Measurements from ENCODE around the gene IL1R1.

IL1R1 gene

DNA sequence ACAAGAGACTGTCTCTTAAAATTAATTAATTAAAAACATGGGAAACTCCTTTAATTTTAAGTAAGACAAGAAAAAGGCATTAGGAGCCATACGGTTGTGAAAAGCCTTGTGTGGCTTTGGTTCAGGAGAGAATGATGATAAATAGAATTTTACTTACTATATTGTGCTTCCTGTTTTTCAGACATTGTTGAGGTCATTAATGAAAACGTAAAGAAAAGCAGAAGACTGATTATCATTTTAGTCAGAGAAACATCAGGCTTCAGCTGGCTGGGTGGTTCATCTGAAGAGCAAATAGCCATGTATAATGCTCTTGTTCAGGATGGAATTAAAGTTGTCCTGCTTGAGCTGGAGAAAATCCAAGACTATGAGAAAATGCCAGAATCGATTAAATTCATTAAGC lies 33.6 kb downstream of the IL1R1 start:
- CTCF ChIA-PET, result no interaction called here
- POLR2A ChIA-PET (ENCODE audit: low non-redundant PET), result no interaction called here

DNA sequence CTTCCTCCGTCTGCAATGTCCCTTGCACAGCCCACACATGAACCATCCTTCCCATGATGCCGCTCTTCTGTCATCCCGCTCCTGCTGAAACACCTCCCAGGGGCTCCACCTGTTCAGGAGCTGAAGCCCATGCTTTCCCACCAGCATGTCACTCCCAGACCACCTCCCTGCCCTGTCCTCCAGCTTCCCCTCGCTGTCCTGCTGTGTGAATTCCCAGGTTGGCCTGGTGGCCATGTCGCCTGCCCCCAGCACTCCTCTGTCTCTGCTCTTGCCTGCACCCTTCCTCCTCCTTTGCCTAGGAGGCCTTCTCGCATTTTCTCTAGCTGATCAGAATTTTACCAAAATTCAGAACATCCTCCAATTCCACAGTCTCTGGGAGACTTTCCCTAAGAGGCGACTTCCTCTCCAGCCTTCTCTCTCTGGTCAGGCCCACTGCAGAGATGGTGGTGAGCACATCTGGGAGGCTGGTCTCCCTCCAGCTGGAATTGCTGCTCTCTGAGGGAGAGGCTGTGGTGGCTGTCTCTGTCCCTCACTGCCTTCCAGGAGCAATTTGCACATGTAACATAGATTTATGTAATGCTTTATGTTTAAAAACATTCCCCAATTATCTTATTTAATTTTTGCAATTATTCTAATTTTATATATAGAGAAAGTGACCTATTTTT lies 35.4 kb downstream of the IL1R1 start:
- TF ChIP-seq, protein P1, sequence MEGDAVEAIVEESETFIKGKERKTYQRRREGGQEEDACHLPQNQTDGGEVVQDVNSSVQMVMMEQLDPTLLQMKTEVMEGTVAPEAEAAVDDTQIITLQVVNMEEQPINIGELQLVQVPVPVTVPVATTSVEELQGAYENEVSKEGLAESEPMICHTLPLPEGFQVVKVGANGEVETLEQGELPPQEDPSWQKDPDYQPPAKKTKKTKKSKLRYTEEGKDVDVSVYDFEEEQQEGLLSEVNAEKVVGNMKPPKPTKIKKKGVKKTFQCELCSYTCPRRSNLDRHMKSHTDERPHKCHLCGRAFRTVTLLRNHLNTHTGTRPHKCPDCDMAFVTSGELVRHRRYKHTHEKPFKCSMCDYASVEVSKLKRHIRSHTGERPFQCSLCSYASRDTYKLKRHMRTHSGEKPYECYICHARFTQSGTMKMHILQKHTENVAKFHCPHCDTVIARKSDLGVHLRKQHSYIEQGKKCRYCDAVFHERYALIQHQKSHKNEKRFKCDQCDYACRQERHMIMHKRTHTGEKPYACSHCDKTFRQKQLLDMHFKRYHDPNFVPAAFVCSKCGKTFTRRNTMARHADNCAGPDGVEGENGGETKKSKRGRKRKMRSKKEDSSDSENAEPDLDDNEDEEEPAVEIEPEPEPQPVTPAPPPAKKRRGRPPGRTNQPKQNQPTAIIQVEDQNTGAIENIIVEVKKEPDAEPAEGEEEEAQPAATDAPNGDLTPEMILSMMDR (conservative IDR thresholded peaks at IDR 0.05; ENCODE audit: low read depth), result no peak
- DNase-seq (ENCODE audit: low spot score), result no peak
- POLR2A ChIA-PET (ENCODE audit: low non-redundant PET), result no interaction called here
- no peak overlapping the region for H3K27ac ChIP-seq
- CTCF ChIA-PET, result no interaction called here

More for the DNA sequence above, 33.6 kb downstream of the IL1R1 start:
- no peak overlapping the region for H3K27ac ChIP-seq
- TF ChIP-seq, protein P1 (conservative IDR thresholded peaks at IDR 0.05; ENCODE audit: low read depth), result no peak
- no peak for DNase-seq (ENCODE audit: low spot score)

DNA sequence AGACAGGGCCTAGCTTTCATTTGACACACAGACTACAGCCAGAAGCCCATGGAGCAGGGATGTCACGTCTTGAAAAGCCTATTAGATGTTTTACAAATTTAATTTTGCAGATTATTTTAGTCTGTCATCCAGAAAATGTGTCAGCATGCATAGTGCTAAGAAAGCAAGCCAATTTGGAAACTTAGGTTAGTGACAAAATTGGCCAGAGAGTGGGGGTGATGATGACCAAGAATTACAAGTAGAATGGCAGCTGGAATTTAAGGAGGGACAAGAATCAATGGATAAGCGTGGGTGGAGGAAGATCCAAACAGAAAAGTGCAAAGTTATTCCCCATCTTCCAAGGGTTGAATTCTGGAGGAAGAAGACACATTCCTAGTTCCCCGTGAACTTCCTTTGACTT lies 36.5 kb downstream of the IL1R1 start:
- TF ChIP-seq, protein P1 (conservative IDR thresholded peaks at IDR 0.05; ENCODE audit: low read depth), result no peak
- no peak for DNase-seq (ENCODE audit: low spot score)
- ChIA-PET CTCF (no interaction called here), POLR2A (ENCODE audit: low non-redundant PET) (no interaction called here)
- no peak overlapping the region for H3K27ac ChIP-seq

DNA sequence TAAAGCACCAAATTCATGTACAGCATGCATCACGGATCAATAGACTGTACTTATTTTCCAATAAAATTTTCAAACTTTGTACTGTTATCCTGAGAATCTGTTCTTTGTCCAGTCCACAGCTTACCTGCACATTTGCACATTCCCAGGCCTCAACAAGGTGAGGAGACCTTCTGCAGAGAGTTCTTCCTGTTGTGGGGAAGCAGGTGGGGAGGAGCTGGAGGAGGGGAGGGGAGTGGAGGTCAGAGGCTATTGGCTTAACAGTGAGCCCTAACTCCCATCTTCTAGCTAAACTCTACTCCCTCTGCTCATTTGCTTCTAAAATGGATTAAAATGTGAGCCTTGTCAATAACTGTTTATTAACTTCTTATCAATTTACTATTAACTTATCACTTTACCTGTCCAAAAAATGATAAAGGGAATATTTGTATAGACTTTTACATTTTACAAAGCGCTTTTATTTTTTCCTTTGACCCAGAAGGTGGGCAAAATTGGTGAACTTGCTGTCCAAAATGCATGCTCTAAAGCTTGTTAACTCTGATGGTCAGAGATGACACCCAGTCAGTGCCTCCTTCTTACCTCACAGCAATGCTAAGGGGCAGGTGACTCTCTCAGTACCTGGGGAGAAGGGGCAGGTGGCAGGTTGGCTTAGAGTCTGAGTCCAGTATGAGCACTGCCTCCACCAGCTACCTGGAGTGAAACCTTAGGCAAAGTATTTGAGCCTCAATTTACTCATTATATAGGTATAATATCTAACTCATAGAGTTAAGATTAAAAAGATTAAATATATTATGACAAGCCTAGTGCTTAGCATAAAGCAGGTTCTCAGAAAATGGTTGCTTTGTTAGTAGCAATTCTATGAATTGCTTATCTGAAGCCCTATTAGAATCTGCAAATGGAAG lies 37.5 kb downstream of the IL1R1 start:
- POLR2A ChIA-PET (ENCODE audit: low non-redundant PET), result no interaction called here
- TF ChIP-seq, protein P1 (conservative IDR thresholded peaks at IDR 0.05; ENCODE audit: low read depth), result no peak
- CTCF ChIA-PET, result interaction anchor here (0.6 kb wide), 1 partner anchor 277 kb away, joined by 4 read pairs; no protein-coding TSS in a partner anchor

DNA sequence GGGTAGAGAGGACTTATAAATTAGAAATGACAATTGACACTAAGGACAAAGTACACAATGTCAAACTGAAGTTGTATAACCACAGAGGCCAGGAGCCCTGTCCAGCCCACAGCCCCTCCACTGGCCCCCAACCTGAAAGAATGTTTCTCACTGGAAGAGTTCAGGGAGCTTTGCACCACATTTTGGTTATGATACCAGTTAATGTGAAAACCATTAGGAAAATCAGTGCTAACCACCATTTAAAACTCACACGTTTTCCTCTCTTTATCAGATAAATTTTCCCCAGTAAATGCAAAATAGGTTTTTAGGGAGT lies 38.1 kb downstream of the IL1R1 start:
- no peak overlapping the region for H3K27ac ChIP-seq
- CTCF ChIA-PET, result interaction anchor here (0.6 kb wide), 1 partner anchor 276 kb away, joined by 4 read pairs; no protein-coding TSS in a partner anchor
- TF ChIP-seq, protein P1 (conservative IDR thresholded peaks at IDR 0.05; ENCODE audit: low read depth), result no peak
- DNase-seq (ENCODE audit: low spot score), result no peak
- POLR2A ChIA-PET (ENCODE audit: low non-redundant PET), result no interaction called here

More for the DNA sequence above, 37.5 kb downstream of the IL1R1 start:
- no peak overlapping the region for H3K27ac ChIP-seq
- no peak for DNase-seq (ENCODE audit: low spot score)

DNA sequence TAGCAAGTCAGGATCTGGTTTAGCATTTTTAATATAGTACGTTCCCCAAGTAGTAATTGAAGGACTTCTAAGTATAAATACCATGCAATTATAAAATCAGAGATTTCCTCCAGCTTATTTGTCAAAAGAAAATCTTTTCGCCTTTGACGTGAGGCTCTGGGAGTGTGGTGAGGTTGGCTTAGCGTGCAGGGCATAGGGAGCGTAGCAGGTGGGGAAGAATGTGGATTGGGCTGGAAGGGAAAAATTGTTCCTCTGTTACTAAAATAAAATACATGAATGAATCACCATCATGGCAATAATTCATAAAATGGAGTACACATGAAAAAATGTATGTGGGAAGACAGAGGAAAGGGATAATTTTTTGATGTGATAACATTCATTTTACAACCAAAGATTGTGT lies 38.8 kb downstream of the IL1R1 start:
- no peak for DNase-seq (ENCODE audit: low spot score)
- ChIA-PET CTCF (interaction anchor here (0.6 kb wide), 1 partner anchor 155 kb away, joined by 7 read pairs; no protein-coding TSS in a partner anchor), POLR2A (ENCODE audit: low non-redundant PET) (no interaction called here)
- no peak overlapping the region for H3K27ac ChIP-seq
- TF ChIP-seq, protein P1 (conservative IDR thresholded peaks at IDR 0.05; ENCODE audit: low read depth), result no peak
